Fibroblast of lung (primary cell): ENCODE measurements around the gene LIPA. TPM values are rescaled to one million over a fixed set of nuclear protein-coding genes. Genes with fewer than 3 reads are reported as not detected.
"Not testable (repeated sequence)": the region's sequence is repeated elsewhere in the genome, so short reads cannot be mapped to it uniquely, and the experiment has no call there.

ENCODE experiments used
- DNase-seq, 2 donors: peaks; one replicate each; pipeline versions ENCODE4 v3.0.0 to v3.0.0-alpha.2; 2010; ENCODE audit warnings: low read depth in 2 of 2
- H2AFZ ChIP-seq: 2 replicates; pipeline ENCODE4 v1.5.1; 2012; ENCODE audit warnings: low read length, control low read depth, inconsistent platforms
- H3K27ac ChIP-seq: 2 replicates; pipeline ENCODE4 v1.5.1; 2011; ENCODE audit warnings: low read length, control low read depth; ENCODE audit not compliant: insufficient read depth
- H3K27me3 ChIP-seq: 2 replicates; pipeline ENCODE4 v1.5.1; 2011; ENCODE audit warnings: mild to moderate bottlenecking, low read length; ENCODE audit not compliant: control insufficient read depth, insufficient read depth
- H3K36me3 ChIP-seq: 2 replicates; pipeline ENCODE4 v1.5.1; 2011; ENCODE audit warnings: low read length; ENCODE audit not compliant: control insufficient read depth, insufficient read depth
- H3K4me1 ChIP-seq: 2 replicates; pipeline ENCODE4 v1.5.1; 2011; ENCODE audit warnings: low read length; ENCODE audit not compliant: control insufficient read depth, insufficient read depth; ENCODE audit errors: extremely low read depth
- H3K4me2 ChIP-seq: 2 replicates; pipeline ENCODE4 v1.5.1; 2011; ENCODE audit warnings: low read length, control low read depth; ENCODE audit not compliant: insufficient read depth; ENCODE audit errors: extremely low read depth
- H3K4me3 ChIP-seq, 4 experiments: fragments of 200-600 bp in 1 of 4; sonication (generic) in 1 of 4; replicated peaks in 1 of 4; 2 replicates each; pipeline ENCODE4 v1.5.1; 2011 to 2016; ENCODE audit warnings: low read length in 4 of 4, low read depth in 3 of 4, mild to moderate bottlenecking in 3 of 4, control low read depth in 2 of 4, inconsistent platforms in 1 of 4, mixed read lengths in 1 of 4; ENCODE audit not compliant: insufficient read depth in 1 of 4; ENCODE audit errors: control extremely low read depth in 1 of 4
- H3K79me2 ChIP-seq: 2 replicates; pipeline ENCODE4 v1.5.1; 2012; ENCODE audit warnings: mild to moderate bottlenecking, low read length, inconsistent platforms; ENCODE audit not compliant: control insufficient read depth, insufficient read depth
- H3K9ac ChIP-seq: 2 replicates; pipeline ENCODE4 v1.5.1; 2011; ENCODE audit warnings: mild to moderate bottlenecking, low read length, control low read depth; ENCODE audit not compliant: insufficient read depth
- H3K9me3 ChIP-seq: 2 replicates; pipeline ENCODE4 v1.5.1; 2012; ENCODE audit warnings: low read depth, low read length; ENCODE audit not compliant: control insufficient read depth, insufficient read depth
- H4K20me1 ChIP-seq: 2 replicates; pipeline ENCODE4 v1.5.1; 2011; ENCODE audit warnings: low read length; ENCODE audit not compliant: control insufficient read depth, insufficient read depth; ENCODE audit errors: extremely low read depth
- EZH2 ChIP-seq: IDR thresholded peaks from 2 replicates; pipeline ENCODE4 v1.5.1; 2012; ENCODE audit warnings: low read length, control low read depth, mild to moderate bottlenecking; ENCODE audit errors: missing control alignments
- polyA plus RNA-seq, 2 donors: library from polyadenylated mRNA; depleted of rRNA in 1 of 2; stranded (reverse) in 1 of 2; unstranded in 1 of 2; fragments of >200 nt; gene quantifications; 2 replicates each; pipeline ENCODE4 v1.2.1, GENCODE V29; 2011 to 2012; ENCODE audit warnings: missing spikeins in 1 of 2
- total RNA-seq: library from RNA; depleted of rRNA; stranded (reverse); fragments of >200 nt; gene quantifications from 2 replicates; pipeline ENCODE4 v1.2.1, GENCODE V29; 2014
- TF ChIP-seq, protein P1 (sequence below), 2 donors: IDR thresholded peaks in 1 of 2; conservative IDR thresholded peaks in 1 of 2; 1 replicate in 1 of 2; 2 replicates in 1 of 2; pipeline ENCODE4 v1.5.1; 2011 to 2012; ENCODE audit warnings: low read length in 2 of 2, control low read depth in 1 of 2, inconsistent platforms in 1 of 2, low read depth in 1 of 2, mild to moderate bottlenecking in 1 of 2

The LIPA gene
- total and polyA plus RNA-seq, 2 donors (not counting 1 experiment from before 2014, with no cell fraction given): 72.3 to 105 TPM

DNA sequence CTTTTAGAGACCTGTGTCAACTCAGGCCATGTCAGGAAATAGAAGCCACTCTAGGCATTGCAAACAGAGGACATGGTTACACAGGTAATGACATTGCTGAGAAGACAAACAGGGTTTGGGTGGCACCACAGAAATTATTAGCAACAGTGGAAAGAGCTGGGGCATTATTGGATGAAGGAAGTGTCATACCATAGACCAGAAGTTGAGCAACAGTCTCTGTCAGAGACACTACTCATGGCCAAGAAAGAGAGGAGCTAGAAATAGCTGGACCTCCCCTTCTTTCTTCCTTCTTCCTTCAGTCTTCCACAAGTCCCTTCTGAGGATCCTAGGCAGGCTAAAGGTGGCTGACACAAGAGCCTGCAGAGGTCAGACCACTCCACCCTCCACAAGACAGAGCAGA, 4.2 kb upstream of the LIPA start:
- Histone ChIP-seq H3K9ac (no peak overlapping the region), H3K4me3 (no peak overlapping the region), H3K9me3 (no peaks in the 10 kb centered on the region), H3K27ac (no peak overlapping the region), H2AFZ (no peak overlapping the region), H3K4me2 (no peak overlapping the region), H3K79me2 (peaks cover 3% of the 10 kb centered on the region), H3K36me3 (no peaks in the 10 kb centered on the region), H3K4me1 (peaks cover 4% of the 10 kb centered on the region), H3K27me3 (no peaks in the 10 kb centered on the region), H4K20me1 (no peaks in the 10 kb centered on the region)
- no peak for TF ChIP-seq EZH2
- TF ChIP-seq, protein P1, sequence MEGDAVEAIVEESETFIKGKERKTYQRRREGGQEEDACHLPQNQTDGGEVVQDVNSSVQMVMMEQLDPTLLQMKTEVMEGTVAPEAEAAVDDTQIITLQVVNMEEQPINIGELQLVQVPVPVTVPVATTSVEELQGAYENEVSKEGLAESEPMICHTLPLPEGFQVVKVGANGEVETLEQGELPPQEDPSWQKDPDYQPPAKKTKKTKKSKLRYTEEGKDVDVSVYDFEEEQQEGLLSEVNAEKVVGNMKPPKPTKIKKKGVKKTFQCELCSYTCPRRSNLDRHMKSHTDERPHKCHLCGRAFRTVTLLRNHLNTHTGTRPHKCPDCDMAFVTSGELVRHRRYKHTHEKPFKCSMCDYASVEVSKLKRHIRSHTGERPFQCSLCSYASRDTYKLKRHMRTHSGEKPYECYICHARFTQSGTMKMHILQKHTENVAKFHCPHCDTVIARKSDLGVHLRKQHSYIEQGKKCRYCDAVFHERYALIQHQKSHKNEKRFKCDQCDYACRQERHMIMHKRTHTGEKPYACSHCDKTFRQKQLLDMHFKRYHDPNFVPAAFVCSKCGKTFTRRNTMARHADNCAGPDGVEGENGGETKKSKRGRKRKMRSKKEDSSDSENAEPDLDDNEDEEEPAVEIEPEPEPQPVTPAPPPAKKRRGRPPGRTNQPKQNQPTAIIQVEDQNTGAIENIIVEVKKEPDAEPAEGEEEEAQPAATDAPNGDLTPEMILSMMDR (conservative IDR thresholded peaks at IDR 0.05 in 1 of 2, IDR thresholded peaks at IDR 0.05 in 1 of 2; ENCODE audit: low read depth in 1 of 2, low read length in 2 of 2): no peak
- no peak for DNase-seq

DNA sequence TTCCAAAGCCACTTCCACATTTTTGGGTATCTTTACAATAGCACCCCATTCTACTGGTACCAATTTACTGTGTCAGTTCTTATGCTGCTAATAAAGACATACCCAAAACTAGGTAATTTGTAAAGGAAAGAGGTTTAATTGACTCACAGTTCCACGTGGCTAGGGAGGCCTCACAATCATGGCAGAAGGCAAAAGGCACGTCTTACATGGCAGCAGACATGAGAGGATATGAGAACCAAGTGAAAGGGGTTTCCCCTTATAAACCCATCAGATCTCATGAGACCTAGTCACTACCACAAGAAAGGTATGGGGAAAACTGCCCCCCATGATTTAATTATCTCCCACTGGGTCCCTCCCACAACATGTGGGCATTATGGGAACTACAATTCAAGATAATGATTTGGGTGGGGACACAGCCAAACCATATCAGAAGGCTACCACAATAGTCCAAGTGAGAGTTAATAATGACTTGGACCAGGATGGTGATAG, 3.6 kb upstream of the LIPA start:
- H3K27me3 ChIP-seq, H3K9ac ChIP-seq, H3K79me2 ChIP-seq, H2AFZ ChIP-seq, H3K4me3 ChIP-seq, H3K4me1 ChIP-seq, H3K36me3 ChIP-seq, H3K4me2 ChIP-seq, H3K9me3 ChIP-seq, H3K27ac ChIP-seq, H4K20me1 ChIP-seq, DNase-seq: not testable (repeated sequence)

DNA sequence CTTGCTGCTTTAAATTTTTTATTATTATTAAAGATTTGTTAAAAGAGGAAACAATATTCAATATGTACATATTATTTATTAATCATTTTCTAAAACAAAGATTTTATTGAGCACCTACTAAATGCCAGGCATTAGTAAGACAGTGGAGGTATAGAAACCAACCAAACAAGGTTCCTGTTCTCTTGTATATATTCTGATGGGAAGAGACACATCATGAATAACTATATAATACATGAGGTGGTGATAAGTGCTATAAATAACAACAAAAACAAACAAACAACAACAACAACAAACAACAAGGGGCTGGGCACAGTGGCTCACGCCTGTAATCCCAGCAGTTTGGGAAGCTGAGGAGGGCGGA, 630 bp upstream of the LIPA start:
- no peaks in the 10 kb centered on the region for H3K27me3 ChIP-seq
- H3K36me3 ChIP-seq: no peaks in the 10 kb centered on the region
- H3K79me2 ChIP-seq: peaks cover 5% of the 10 kb centered on the region
- no peak overlapping the region for H2AFZ ChIP-seq
- H3K27ac ChIP-seq: no peak overlapping the region
- no peak for TF ChIP-seq EZH2
- TF ChIP-seq, protein P1 (conservative IDR thresholded peaks at IDR 0.05 in 1 of 2, IDR thresholded peaks at IDR 0.05 in 1 of 2; ENCODE audit: low read depth in 1 of 2, low read length in 2 of 2): no peak
- peak overlapping the region; percentile 73 for H3K4me2 ChIP-seq
- DNase-seq: no peak
- peak overlapping the region in 2 of 4 experiments; percentile 95 to 99 for H3K4me3 ChIP-seq
- no peaks in the 10 kb centered on the region for H3K9me3 ChIP-seq
- H3K4me1 ChIP-seq: no peaks in the 10 kb centered on the region
- H3K9ac ChIP-seq: no peak overlapping the region
- no peaks in the 10 kb centered on the region for H4K20me1 ChIP-seq
